HG03571 (cell line): ENCODE data around the gene SELENOK.
"Not testable (repeated sequence)": the region's sequence is repeated elsewhere in the genome, so short reads cannot be mapped to it uniquely, and the experiment has no call there.

Source experiments
- ATAC-seq: cut with Tn5 transposase; IDR thresholded peaks from one replicate; pipeline ENCODE4 v1.9.1; 2021; ENCODE audit not compliant: unreplicated experiment

The SELENOK gene

DNA sequence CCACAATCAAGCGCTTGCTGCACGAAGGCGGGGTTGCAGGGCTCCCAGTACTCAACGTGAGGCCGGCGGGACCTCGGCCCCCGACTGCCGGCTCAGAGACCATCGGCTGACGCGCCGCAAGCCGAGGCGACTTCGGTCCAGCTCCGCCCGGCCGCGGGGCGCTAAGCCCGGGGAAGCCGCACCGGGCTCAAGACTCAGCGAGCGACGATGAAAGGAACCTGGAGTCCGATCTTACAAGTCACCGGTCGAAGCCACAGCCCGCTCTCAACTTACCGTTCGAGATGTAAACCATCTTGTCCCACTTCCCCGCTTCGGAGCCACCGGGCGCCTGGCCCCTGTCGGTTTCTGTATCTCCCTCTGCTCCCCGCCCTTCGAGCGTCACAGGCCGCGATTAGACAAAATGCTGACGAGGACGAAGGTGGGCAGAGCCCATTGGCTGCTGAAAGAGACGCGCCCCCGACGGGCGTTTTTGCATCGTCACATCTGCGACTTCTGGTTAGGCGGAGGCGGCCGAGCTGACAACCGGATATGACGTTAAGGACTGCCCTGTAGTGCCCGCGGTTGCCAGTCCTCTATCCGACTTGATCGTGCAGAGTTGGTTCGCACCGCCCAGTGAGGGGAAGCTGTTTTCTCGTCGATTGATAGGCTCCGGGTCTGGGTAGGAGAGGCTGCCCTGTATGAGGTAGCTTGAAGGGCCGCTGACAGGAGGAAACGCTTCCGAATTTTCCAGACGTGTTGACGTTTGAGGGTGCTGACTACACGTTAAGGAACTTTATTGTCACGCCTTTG is at the start of gene SELENOK:
Gene SELENOK, minus strand, starts transcription at position 363 of the 789 bp plus-strand sequence.
- ATAC-seq: peak; percentile 98

DNA sequence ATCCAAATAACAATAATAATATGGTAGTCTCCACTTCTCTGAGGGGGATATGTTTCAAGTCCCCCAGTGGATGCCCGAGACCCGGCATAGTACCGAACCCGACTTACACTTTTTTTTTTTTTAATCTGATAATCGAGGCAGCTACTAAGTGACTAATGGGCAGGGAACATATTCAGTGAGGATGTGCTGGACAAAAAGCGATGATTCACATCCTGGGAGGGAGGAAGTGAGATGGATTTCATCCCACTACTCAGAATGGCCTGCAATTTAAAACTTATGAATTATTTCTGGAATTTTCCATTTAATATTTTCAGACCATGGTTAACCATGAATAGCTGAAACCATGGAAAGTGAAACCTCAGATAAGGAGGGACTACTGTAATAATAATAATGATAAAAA is 49.5 kb upstream of the SELENOK start:
- ATAC-seq: no peak

DNA sequence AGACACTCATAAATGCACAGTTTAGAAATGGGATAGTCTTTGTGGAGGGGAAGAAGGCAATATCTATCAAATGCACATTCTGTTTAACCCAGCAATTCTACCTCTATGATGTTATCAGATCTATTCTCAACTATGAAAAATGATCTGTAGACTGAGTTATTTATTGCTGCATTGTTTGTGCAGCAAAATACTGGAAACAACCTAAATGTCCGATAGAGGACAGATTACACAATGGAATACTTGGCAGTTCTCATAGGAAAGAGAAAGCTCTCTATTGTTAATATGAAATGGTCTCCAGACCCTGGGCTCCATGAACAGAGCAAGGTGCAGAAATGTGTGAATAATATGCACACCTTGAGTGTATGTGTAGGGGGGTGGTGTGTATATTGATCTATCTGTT is 49.0 kb upstream of the SELENOK start:
- no peak for ATAC-seq

DNA sequence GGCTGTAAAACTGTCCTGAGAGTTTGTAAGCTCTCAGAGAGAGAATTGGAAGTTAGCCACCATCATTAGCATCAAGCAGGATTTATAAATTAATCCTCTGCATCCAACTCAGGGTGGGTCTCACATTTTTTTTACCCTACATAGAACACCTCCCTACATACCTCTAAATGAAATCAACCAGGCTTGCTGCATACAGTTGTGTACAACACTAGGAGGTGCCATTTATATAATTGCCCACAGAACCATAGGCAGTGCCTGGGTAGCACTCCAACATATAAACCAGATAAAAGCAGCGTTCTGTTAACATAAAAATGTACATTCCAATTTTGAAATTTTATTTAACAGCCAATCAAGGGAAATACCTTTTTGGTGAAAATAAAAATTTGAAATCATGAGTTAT is 48.2 kb upstream of the SELENOK start:
- no peak for ATAC-seq

DNA sequence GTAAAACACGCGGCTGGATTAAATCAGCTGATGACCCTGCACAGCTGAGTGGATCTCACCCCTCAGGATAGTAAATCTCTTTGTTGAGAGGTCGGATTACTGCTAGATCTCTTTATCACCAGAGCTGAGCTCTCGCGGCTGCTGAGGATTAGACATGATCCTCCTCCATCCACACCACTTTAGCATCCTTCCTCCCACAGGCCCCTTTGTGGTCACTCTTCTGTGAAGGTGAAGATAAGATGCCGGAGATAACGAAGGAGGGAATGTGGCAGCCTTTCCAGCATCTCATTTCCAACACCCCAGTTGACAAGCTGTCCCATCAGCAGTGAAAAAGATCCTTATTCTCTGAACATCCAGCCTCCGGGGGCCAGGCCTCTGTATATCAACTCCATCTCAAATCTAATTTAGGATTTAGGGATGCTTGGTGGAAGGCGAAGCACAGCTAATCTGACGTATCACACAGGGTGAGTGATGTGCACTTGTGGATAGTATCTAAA is 47.5 kb upstream of the SELENOK start:
- no peak for ATAC-seq

DNA sequence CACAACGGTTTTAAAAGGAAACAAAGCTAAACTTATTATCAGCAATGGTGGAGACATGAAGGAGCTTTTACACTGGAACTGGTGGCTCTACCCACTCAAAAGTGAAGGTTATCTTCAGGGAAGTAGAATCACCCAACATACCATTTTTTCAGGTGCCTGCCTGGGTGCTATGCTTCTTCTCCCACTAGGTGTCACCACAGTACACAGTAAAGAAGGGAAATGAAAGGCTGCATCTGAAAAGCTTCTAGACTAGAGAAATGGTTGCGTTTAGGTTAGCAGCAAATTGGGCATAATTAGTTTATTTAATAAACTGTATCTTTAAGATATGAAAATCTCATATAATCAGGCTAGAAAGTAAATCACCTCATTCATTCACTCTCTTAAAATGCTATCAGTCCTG is 47.0 kb upstream of the SELENOK start:
- no peak for ATAC-seq

DNA sequence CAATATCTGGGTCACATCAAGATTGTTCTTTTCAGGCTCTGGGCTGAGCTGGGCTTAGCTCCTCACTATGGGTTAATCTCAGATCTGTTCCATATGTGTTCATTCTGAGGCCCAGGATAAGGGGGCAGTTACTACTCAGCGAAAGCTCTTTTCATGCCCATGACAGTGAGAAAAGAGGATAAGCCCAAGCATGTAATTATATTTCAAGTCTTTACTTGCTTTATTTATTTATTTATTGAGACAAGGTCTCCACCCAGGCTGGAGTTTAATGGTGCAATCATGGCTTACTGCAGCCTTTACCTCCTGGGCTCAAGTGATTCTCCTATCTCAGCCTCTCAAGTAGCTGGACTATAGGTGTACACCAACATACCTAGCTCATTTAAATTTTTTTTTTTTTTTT is 44.7 kb upstream of the SELENOK start:
- no peak for ATAC-seq

DNA sequence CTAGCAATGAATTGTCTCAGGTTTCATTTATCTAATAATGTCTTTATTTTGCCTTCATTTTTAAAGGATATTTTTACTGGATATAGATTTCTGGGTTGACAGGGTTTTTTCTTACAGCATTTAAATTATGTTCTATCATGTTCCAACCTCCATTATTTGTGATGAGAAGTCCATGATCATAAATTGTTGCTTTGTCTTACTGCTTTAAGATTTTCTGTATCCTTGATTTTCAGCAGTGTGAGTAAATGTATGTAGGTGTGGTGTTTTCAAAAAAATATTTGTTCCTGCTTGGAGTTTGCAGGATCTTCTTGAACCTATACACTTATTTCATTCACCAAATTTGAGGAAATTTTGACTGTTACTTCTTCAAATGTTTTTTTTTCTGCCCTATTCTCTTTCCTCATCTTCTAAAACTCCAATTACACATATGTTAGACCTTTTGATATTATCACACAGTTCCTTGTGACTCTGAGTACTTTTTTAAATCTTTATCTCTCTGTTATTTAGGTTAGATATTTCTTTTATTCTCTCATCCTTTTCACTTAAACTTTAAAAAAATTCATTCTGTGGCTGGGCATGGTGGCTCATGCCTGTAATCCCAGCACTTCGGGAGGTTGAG is 43.7 kb upstream of the SELENOK start:
- ATAC-seq: no peak

DNA sequence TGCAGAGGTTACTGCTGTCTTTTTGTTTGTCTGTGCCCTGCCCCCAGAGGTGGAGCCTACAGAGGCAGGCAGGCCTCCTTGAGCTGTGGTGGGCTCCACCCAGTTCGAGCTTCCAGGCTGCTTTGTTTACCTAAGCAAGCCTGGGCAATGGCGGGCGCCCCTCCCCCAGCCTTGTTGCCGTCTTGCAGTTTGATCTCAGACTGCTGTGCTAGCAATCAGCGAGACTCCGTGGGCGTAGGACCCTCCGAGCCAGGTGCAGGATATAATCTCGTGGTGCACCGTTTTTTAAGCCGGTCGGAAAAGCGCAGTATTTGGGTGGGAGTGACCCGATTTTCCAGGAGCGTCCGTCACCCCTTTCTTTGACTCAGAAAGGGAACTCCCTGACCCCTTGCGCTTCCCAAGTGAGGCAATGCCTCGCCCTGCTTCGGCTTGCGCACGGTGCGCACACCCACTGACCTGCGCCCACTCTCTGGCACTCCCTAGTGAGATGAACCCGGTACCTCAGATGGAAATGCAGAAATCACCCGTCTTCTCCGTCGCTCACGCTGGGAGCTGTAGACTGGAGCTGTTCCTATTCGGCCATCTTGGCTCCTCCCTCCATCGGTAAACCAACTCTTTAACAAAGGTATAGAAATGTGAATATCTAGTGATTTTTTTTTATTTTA is 35.7 kb upstream of the SELENOK start:
- not testable (repeated sequence) for ATAC-seq

DNA sequence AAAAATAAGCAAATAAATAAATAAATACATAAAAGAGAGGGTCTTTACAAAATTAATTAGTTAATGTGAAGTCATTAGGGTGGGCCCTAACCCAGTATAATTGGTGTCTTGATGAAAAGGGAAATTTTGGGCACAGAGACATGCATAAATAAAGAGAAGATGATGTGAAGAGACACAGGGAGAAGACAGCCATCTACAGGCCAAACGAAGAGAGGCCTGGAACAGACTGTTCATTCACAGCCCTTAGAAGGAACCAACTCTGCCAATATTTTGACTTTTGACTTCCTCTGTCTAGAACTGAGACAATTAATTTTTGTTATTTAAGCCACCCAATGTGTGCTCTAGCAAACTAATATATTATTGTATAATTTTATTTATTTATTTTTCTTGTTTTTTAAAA is 29.6 kb upstream of the SELENOK start:
- ATAC-seq: no peak

DNA sequence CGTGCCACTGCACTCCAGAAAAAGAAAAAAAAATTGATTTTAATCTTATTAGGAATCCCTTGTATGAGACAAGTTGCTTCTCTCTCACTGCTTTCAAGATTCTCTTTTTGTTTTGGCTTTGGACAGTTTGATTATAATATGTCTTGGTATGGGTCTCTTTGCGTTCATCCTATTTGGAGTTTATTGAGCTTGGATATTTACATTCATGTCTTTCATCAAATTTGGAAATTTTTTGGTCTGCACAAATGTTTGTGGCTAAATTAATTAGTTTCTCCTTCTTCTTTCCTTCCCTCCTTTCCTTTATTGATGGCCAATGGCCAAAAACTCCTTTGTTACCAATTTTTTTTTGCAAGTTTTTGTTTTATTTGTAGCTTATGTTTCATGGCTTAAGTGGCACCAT is 28.1 kb upstream of the SELENOK start:
- no peak for ATAC-seq

DNA sequence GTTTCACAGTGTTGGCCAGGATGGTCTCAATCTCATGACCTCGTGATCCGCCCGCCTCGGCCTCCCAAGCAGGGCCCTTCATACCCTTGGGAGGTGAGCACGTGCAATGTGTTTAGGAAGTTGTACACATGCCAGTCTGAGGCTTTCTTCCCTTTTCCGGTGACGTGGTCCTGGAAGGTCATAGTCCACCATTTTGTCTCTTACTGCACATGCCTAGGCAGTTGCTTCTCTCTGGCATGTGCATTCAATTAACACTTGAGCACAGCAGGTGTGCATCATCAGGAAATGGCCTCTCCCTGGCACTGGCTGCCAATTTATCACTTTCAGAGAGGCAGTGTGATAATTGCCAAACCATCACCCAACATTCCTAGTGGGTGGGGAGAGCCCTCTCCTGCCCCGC is 21.7 kb upstream of the SELENOK start:
- ATAC-seq: no peak

DNA sequence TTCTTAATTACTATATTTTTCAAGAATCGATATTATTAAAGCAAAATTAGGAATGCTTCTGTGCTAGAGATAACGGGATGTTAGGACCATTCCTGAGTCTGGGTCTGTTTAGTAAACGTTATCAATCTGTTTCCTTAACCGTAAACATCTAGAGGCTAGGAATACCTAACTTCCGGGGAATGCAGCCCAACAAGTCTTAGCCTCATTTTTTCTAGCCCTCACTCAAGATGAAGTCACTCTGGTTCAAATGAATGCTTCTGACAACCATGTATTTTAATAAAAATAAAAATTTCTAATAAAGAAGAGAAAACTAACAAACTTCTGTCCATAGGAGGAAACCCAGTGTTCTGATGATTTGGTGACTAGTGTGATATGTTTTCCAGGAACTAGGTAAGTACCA is 11.1 kb upstream of the SELENOK start:
- no peak for ATAC-seq

DNA sequence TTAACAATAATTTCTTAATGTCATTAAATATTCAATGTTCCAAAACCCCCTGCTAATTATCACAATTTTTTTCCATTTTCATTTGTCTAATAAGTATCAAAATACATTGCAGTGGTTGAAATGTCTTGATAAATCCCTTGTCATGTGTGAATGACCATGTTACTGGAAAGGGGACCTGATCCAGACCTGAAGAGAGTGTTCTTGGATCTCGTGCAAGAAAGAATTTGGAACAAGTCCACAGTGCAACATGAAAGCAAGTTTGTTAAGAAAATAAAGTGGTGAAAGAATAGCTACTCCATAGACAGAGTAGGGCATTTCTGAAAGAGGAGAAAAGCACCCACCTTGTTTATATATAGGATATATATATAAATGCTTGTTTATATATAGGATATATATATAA is 10.4 kb upstream of the SELENOK start:
- no peak for ATAC-seq

DNA sequence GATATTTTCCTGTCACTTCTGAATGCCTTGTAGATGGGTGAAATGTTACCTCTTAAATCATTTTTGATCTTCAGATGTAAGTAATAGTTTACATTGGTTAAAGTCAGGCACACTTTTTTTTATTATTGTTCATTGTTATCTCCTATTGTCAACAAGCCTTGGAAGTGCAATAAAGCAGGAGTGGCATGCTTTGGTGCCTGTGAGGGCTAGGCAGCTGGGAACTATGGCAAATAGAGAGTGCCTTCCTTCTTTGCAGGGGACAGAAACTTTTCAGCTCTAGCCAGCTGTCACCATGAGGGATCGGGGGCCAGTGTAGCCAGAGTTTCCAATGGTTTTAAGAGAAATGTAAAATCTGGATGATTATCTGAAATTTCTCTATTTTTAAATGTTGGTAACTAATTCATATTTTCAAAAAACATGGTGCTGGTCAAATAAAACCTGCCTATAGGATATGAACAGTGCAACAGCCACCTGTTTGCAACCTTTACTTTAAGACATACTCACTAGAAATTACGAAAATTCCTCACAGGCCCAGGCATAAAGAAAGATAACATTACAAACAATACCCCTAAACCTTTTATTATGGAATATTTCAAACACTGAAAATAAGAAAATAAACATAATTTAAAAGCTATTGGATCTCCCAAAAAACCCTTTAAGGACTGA is 9.1 kb upstream of the SELENOK start:
- no peak for ATAC-seq

DNA sequence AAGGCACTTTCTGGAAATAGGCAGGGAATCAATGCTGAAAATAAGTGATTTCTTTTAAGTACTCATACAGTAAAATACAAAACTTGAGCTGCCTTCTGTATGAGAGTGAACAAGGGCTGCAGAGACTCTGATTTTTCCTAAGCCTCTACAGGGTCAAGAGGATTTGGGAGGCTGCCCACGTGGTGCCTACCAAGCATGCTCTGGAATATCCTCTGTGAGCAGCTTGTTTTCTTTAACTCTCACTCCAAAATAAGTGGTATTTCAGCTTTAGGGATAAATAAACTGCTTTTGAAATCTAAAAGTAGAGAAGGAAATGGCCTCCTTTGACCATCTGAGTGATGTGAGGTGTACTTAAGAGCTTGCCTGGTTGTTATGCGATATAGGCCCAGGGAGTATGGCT is 8.1 kb upstream of the SELENOK start:
- ATAC-seq: no peak

DNA sequence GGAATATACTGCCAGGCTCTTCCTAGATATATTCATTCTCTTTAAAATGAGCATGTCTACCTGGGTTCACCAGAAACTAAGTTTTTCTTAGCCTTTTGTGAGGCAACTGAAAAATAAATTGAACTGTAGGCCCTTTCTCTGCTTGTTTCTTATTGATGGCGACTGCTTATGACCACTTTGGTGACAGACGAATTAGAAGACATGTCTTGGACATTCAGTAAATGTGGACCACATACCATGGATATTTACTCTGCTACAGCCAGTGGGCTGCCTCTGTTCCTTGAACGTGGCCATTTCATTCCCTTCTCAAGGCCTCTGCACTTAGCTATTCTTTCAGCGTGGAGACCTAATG is 603 bp upstream of the SELENOK start:
- ATAC-seq: no peak

DNA sequence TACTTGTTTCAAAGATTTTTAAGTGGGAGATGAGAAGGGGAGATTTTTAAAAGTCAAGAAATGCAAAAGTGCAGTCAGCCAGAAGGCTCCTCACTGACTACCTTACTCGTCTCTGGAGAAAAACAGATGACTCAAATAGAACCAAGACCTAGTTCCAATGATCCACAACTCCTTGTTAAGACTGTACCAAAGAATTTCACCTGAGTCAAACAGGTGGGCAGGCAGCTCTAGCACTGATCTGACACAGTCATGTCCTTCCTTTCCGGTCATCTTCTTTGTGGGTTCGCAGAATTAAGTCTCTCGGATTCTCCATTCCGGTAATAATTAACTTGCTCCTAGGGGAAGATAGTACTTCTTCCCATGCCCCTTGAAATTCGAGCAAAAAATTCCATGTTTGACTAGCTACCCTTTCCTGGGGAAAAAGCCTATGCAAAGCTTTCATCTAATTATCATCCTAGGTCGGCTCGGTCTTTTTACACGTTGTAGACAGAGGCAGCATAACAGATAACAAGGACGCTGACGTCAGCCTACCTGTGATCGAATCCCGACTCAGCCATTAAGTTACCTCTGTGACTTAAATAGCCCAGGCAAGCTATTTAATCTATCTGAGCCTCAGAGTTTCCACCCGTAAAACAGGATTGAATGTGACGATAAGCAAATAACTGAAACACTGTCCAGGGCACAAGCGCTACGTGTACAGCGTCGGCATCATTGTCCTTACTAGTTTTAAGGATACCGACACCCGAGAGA is 758 bp downstream of the SELENOK start:
- ATAC-seq: no peak

DNA sequence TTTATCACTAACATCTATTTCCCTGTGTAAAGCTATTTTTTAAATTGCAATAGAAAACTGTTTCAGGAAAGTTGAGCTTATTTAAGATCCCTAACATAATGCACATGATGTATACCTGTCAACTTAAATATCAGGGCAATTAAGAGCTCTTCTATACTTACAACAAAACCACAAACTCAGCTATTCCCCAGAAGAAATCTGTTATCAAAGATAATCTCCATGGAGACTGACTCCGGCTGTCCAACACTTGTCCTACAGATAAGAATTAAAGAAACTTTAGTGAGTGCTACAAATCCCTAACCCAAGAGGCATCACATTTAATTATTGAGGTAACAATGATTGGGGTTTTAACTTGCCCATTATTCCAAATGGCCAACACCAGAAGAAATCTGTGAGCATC is 3.4 kb downstream of the SELENOK start:
- no peak for ATAC-seq

DNA sequence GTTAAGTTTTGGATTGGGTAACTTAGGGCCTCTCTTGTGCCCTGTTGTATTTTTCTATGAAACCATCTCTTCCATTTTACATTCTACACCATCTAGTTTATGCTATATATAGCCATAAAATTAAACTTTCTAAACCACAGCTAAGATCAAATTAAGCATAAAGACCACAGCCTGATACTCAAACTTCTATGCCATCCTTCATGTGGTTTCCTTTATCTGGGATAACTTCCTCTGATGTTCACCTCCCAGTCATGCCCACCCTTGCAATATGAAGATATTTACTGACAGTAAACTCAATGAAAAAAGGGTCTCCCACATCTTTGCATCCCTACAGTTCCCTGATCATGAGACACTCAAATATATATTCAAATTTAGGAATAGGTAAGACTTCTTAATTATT is 4.2 kb downstream of the SELENOK start:
- no peak for ATAC-seq

DNA sequence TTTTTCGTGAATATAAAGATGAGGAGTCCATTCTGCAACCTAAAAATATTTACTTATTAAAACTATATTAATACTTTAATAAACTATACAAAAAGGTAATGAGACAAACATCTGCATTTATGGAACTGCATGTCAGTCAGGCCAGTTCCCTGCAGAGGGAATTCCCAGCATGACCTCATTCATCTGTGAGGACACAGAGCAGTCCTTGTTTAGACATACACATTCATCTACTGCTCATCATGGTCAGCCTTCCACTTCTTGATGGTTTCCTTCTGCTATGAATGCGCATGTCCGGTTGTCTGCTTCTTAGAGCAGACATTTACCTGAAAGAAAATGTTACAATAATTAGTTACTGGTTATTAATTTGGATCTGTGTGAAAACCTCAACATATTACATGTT is 6.4 kb downstream of the SELENOK start:
- ATAC-seq: no peak
